H1 (cell line): ENCODE measurements around the gene TRAPPC11. TPM values are rescaled to one million over a fixed set of nuclear protein-coding genes. Genes with fewer than 3 reads are reported as not detected.

Experiments
- CTCF ChIA-PET: fragments of 300-600 bp; sonication (Branson Sonifier 250); formaldehyde crosslinking; loops from one replicate; lab custom pipeline; 2021; ENCODE audit not compliant: partially characterized antibody; lab: Charles Lee
- POLR2A ChIA-PET: fragments of 300-600 bp; sonication (Branson Sonifier 250); formaldehyde crosslinking; loops from one replicate; lab custom pipeline; 2021; ENCODE audit warnings: inconsistent platforms; ENCODE audit not compliant: partially characterized antibody; lab: Charles Lee
- DNase-seq, 2 experiments: peaks; one replicate each; pipeline versions ENCODE4 v3.0.0 to v3.0.0-alpha.2; 2010 to 2022; ENCODE audit warnings: low spot score in 2 of 2, low read depth in 1 of 2, mixed read lengths in 1 of 2
- FAIRE-seq: peaks from 2 replicates; lab custom pipeline; 2011; peaks lifted over from hg19 to GRCh38; lab: Jason Lieb, UNC
- H2AFZ ChIP-seq: 2 replicates; pipeline ENCODE4 v1.8.1; 2012; ENCODE audit warnings: low read length, inconsistent platforms
- H2AK5ac ChIP-seq: 2 replicates; pipeline ENCODE4 v1.6.1; 2013; ENCODE audit warnings: low read depth, low read length
- H2BK120ac ChIP-seq: replicated peaks from 2 replicates; pipeline ENCODE3; 2013; ENCODE audit warnings: low read depth, low read length, inconsistent platforms
- H2BK12ac ChIP-seq: 2 replicates; pipeline ENCODE4 v1.6.1; 2013; ENCODE audit warnings: low read depth, low read length
- H2BK15ac ChIP-seq: 2 replicates; pipeline ENCODE4 v1.6.1; 2013; ENCODE audit warnings: low read length
- H2BK20ac ChIP-seq: 2 replicates; pipeline ENCODE4 v1.6.1; 2013; ENCODE audit warnings: low read length
- H2BK5ac ChIP-seq: 2 replicates; pipeline ENCODE4 v1.6.1; 2013; ENCODE audit warnings: low read depth, low read length
- H3K14ac ChIP-seq: 2 replicates; pipeline ENCODE4 v1.6.1; 2013; ENCODE audit warnings: inconsistent platforms; ENCODE audit not compliant: insufficient read length
- H3K18ac ChIP-seq: 2 replicates; pipeline ENCODE4 v1.6.1; 2013; ENCODE audit warnings: low read length; ENCODE audit errors: extremely low read depth
- H3K23ac ChIP-seq: 2 replicates; pipeline ENCODE4 v1.6.1; 2013; ENCODE audit warnings: inconsistent platforms; ENCODE audit not compliant: insufficient read length
- H3K23me2 ChIP-seq: 2 replicates; pipeline ENCODE4 v1.6.1; 2013; ENCODE audit warnings: low read depth, low read length
- H3K27ac ChIP-seq: 2 replicates; pipeline ENCODE4 v1.6.1; 2011; ENCODE audit warnings: low read depth, low read length, inconsistent platforms
- H3K27me3 ChIP-seq, 4 experiments: replicated peaks in 1 of 4; 1 replicate in 1 of 4; 2 replicates in 3 of 4; pipeline versions ENCODE4 v1.6.1 to v1.8.1; 2011 to 2013; ENCODE audit warnings: low read length in 3 of 4, mild to moderate bottlenecking in 3 of 4, inconsistent platforms in 2 of 4, mixed read lengths in 2 of 4, moderate library complexity in 1 of 4; ENCODE audit not compliant: control insufficient read depth in 3 of 4, insufficient read depth in 3 of 4; ENCODE audit errors: extremely low read depth in 1 of 4
- H3K36me3 ChIP-seq, 4 experiments: 2 replicates each; pipeline versions ENCODE4 v1.6.1 to v1.8.1; 2011 to 2013; ENCODE audit warnings: mild to moderate bottlenecking in 4 of 4, low read length in 3 of 4, moderate library complexity in 2 of 4, control low read depth in 1 of 4, inconsistent platforms in 1 of 4; ENCODE audit not compliant: insufficient read depth in 4 of 4, control insufficient read depth in 2 of 4
- H3K4ac ChIP-seq: replicated peaks from 2 replicates; pipeline ENCODE3; 2013; ENCODE audit warnings: low read length, low read depth, mixed read lengths, inconsistent platforms; ENCODE audit not compliant: insufficient read length
- H3K4me1 ChIP-seq, 4 experiments: replicated peaks in 1 of 4; 1 replicate in 1 of 4; 2 replicates in 3 of 4; pipeline versions ENCODE4 v1.6.1 to v1.8.1; 2011 to 2013; ENCODE audit warnings: low read length in 3 of 4, inconsistent platforms in 2 of 4, mixed read lengths in 1 of 4; ENCODE audit not compliant: insufficient read depth in 4 of 4, control insufficient read depth in 3 of 4
- H3K4me2 ChIP-seq, 2 experiments: 2 replicates each; pipeline versions ENCODE4 v1.6.1 to v1.8.1; 2011 to 2013; ENCODE audit warnings: low read depth in 2 of 2, low read length in 2 of 2, control low read depth in 1 of 2, inconsistent platforms in 1 of 2, mild to moderate bottlenecking in 1 of 2; ENCODE audit not compliant: insufficient read depth in 1 of 2
- H3K4me3 ChIP-seq, 4 experiments: fragments of 200-600, 300-600 bp in 1 of 4; sonication (generic), shearing (Covaris generic), sonication (Bioruptor Twin) in 1 of 4; 2 replicates each; pipeline versions ENCODE4 v1.5.1 to v1.8.1; 2011 to 2016; ENCODE audit warnings: low read length in 4 of 4, low read depth in 3 of 4, control low read depth in 2 of 4, inconsistent platforms in 2 of 4, mild to moderate bottlenecking in 2 of 4, mixed read lengths in 1 of 4, moderate library complexity in 1 of 4; ENCODE audit not compliant: insufficient read depth in 2 of 4; ENCODE audit errors: extremely low read depth in 1 of 4
- H3K56ac ChIP-seq: replicated peaks from 2 replicates; pipeline ENCODE3; 2013; ENCODE audit warnings: low read depth, mild to moderate bottlenecking, mixed read lengths, low read length, inconsistent platforms; ENCODE audit not compliant: insufficient read length
- H3K79me1 ChIP-seq: 2 replicates; pipeline ENCODE4 v1.6.1; 2013; ENCODE audit warnings: low read depth, low read length, control low read depth
- H3K79me2 ChIP-seq, 2 experiments: 2 replicates each; pipeline versions ENCODE4 v1.6.1 to v1.8.1; 2012 to 2013; ENCODE audit warnings: low read length in 2 of 2, mild to moderate bottlenecking in 2 of 2, inconsistent platforms in 1 of 2; ENCODE audit not compliant: insufficient read depth in 2 of 2, control insufficient read depth in 1 of 2
- H3K9ac ChIP-seq, 4 experiments: replicated peaks in 1 of 4; 1 replicate in 1 of 4; 2 replicates in 3 of 4; pipeline versions ENCODE4 v1.6.1 to v1.8.1; 2011 to 2013; ENCODE audit warnings: low read depth in 3 of 4, low read length in 3 of 4, control low read depth in 2 of 4, mild to moderate bottlenecking in 2 of 4, moderate library complexity in 2 of 4, inconsistent platforms in 1 of 4; ENCODE audit errors: extremely low read depth in 1 of 4
- H3K9me3 ChIP-seq, 2 experiments: 2 replicates each; pipeline versions ENCODE4 v1.6.1 to v1.8.1; 2012 to 2013; ENCODE audit warnings: mild to moderate bottlenecking in 2 of 2, moderate library complexity in 2 of 2, control low read depth in 1 of 2, inconsistent platforms in 1 of 2, low read depth in 1 of 2, low read length in 1 of 2, mixed read lengths in 1 of 2; ENCODE audit not compliant: insufficient read depth in 2 of 2
- H4K20me1 ChIP-seq, 2 experiments: replicated peaks in 1 of 2; 2 replicates each; pipeline versions ENCODE3 to v1.8.1; 2011 to 2013; ENCODE audit warnings: inconsistent platforms in 2 of 2, low read length in 2 of 2, mild to moderate bottlenecking in 1 of 2; ENCODE audit not compliant: insufficient read depth in 2 of 2, control insufficient read depth in 1 of 2
- H4K5ac ChIP-seq: 2 replicates; pipeline ENCODE4 v1.6.1; 2013; ENCODE audit warnings: low read length, low read depth, mixed read lengths, inconsistent platforms; ENCODE audit not compliant: insufficient read length
- H4K8ac ChIP-seq: 2 replicates; pipeline ENCODE4 v1.8.0; 2013; ENCODE audit warnings: mild to moderate bottlenecking, moderate library complexity, low read length, inconsistent platforms; ENCODE audit not compliant: insufficient read depth; ENCODE audit errors: extremely low read depth
- H4K91ac ChIP-seq: replicated peaks from 2 replicates; pipeline ENCODE3; 2013; ENCODE audit warnings: low read length, mixed read lengths, inconsistent platforms; ENCODE audit not compliant: insufficient read length
- ASH2L ChIP-seq: fragments of 200-600, 300-600 bp; sonication (generic); IDR thresholded peaks from one replicate; pipeline ENCODE4 v1.7.1; 2017; ENCODE audit warnings: low read length
- CHD2 ChIP-seq: IDR thresholded peaks from 2 replicates; pipeline ENCODE4 v1.6.1; 2012; ENCODE audit warnings: low read length, improper control_type of control experiment
- NRF1 ChIP-seq: IDR thresholded peaks from 2 replicates; pipeline ENCODE4 v1.6.1; 2011; ENCODE audit warnings: mild to moderate bottlenecking, low read depth, low read length, improper control_type of control experiment
- POLR2AphosphoS5 ChIP-seq: IDR thresholded peaks from 2 replicates; pipeline ENCODE4 v1.6.1; 2011; ENCODE audit warnings: low read depth, low read length
- RBBP5 ChIP-seq: IDR thresholded peaks from 2 replicates; pipeline ENCODE4 v1.7.1; 2012; ENCODE audit warnings: low read depth, mild to moderate bottlenecking, inconsistent platforms, low read length, moderate library complexity, borderline replicate concordance
- SIRT6 ChIP-seq: IDR thresholded peaks from one replicate; pipeline ENCODE4 v1.7.1; 2012; ENCODE audit warnings: low read length, inconsistent platforms
- SRF ChIP-seq: IDR thresholded peaks from 2 replicates; pipeline ENCODE4 v1.6.1; 2011; ENCODE audit warnings: mild to moderate bottlenecking, low read depth, low read length, moderate library complexity
- WGBS, 2 experiments: shearing (Covaris generic) in 1 of 2; methylation state at CpG; one replicate each; pipeline versions ENCODE4 v1.1.6 to v1.1.7; 2013 to 2015; ENCODE audit warnings: low lambda C conversion rate in 2 of 2, mixed read lengths in 2 of 2, inconsistent platforms in 1 of 2, low coverage in 1 of 2, missing lambda C conversion rate in 1 of 2; ENCODE audit not compliant: insufficient replicate concordance in 2 of 2, insufficient coverage in 1 of 2, insufficient read length in 1 of 2; ENCODE audit errors: extremely low coverage in 1 of 2, missing lambda C conversion rate in 1 of 2; 5-methylcytosine and 5-hydroxymethylcytosine counted together
- polyA plus RNA-seq, 7 experiments: library from polyadenylated mRNA; depleted of rRNA in 3 of 7; stranded (reverse) in 5 of 7; unstranded in 2 of 7; fragments of >200 nt in 5 of 7; fragments of 200-250 nt in 2 of 7; gene quantifications; 1 replicate in 5 of 7; 2 replicates in 1 of 7; 4 replicates in 1 of 7; pipeline versions ENCODE4 v1.2.1 to v1.2.3, GENCODE V29; 2011 to 2013; ENCODE audit warnings: missing spikeins in 2 of 7, mixed read lengths in 2 of 7
- total RNA-seq: library from RNA; stranded (reverse); fragmentation: NEBNext Ultra II Directional; extraction: Animal tissue kit (Norgen Biotek cat#: 25700); gene quantifications from 2 replicates; pipeline ENCODE4 v1.2.1, GENCODE V29; 2021
- TF ChIP-seq, protein P1 (sequence below): IDR thresholded peaks from 2 replicates; pipeline ENCODE4 v1.6.1; 2012; ENCODE audit warnings: inconsistent platforms
- TF ChIP-seq, protein P2 (sequence below): IDR thresholded peaks from 2 replicates; pipeline ENCODE4 v1.6.1; 2011; ENCODE audit warnings: low read depth, mild to moderate bottlenecking, low read length; ENCODE audit not compliant: insufficient read depth
- TF ChIP-seq, protein P3 (sequence below), 3 experiments: IDR thresholded peaks; 1 replicate in 2 of 3; 2 replicates in 1 of 3; pipeline versions ENCODE4 v1.5.1 to v1.6.1; 2011; ENCODE audit warnings: low read length in 3 of 3, mild to moderate bottlenecking in 3 of 3, inconsistent platforms in 2 of 3, low read depth in 1 of 3, moderate library complexity in 1 of 3; ENCODE audit not compliant: insufficient read depth in 1 of 3; ENCODE audit errors: control extremely low read depth in 1 of 3

Gene TRAPPC11
- total and polyA plus RNA-seq, 2 of the 8 experiments (the other 6 are each of a cell fraction or from before 2014, with no cell fraction given) = 19.2 to 25.9 TPM

DNA sequence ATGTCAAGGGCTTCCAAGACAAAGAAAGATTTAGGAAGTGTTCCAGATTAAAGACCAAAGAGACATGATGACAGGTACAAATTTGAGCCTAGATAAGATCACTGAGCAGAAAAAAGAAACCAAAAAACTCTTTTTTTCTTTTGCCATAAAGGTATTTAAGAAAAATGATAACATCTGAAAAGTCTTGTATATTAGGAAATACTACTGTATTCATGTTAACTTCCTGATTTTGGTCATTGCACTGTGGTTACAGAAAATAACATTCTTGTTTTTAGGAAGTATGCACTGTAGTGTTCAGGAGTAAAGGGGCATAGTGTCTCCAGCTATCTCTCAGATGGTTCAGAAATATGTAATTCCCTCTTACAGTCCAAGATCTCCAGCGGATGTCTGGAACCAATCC lies 37.2 kb upstream of the TRAPPC11 start:
- Histone ChIP-seq H3K27ac (no peak overlapping the region), H3K4me1 (no peaks in the 10 kb centered on the region), H3K9ac (no peak overlapping the region), H2AFZ (no peak overlapping the region), H3K56ac (no peak overlapping the region), H2BK5ac (no peak overlapping the region), H4K8ac (no peak overlapping the region), H3K23ac (no peak overlapping the region), H4K20me1 (no peaks in the 10 kb centered on the region), H3K79me2 (no peaks in the 10 kb centered on the region), H3K18ac (no peak overlapping the region), H3K4me3 (no peak overlapping the region), H2BK12ac (no peak overlapping the region), H3K36me3 (no peaks in the 10 kb centered on the region), H3K9me3 (no peaks in the 10 kb centered on the region), H3K14ac (no peak overlapping the region), H3K23me2 (no peaks in the 10 kb centered on the region), H2AK5ac (no peak overlapping the region), H3K79me1 (no peaks in the 10 kb centered on the region), H3K27me3 (no peaks in the 10 kb centered on the region), H2BK120ac (no peak overlapping the region), H2BK15ac (no peak overlapping the region), H4K91ac (no peak overlapping the region), H3K4ac (no peak overlapping the region), H2BK20ac (no peak overlapping the region), H3K4me2 (no peak overlapping the region), H4K5ac (no peak overlapping the region)
- ChIA-PET CTCF (no interaction called here), POLR2A (no interaction called here)
- DNase-seq = no peak
- TF ChIP-seq CHD2 (no peak), RBBP5 (no peak), SRF (no peak), NRF1 (no peak), POLR2AphosphoS5 (no peak), ASH2L (no peak), SIRT6 (no peak)
- TF ChIP-seq, protein P1, sequence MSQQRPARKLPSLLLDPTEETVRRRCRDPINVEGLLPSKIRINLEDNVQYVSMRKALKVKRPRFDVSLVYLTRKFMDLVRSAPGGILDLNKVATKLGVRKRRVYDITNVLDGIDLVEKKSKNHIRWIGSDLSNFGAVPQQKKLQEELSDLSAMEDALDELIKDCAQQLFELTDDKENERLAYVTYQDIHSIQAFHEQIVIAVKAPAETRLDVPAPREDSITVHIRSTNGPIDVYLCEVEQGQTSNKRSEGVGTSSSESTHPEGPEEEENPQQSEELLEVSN = no peak
- TF ChIP-seq, protein P2, sequence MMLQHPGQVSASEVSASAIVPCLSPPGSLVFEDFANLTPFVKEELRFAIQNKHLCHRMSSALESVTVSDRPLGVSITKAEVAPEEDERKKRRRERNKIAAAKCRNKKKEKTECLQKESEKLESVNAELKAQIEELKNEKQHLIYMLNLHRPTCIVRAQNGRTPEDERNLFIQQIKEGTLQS = no peak
- TF ChIP-seq, protein P3, sequence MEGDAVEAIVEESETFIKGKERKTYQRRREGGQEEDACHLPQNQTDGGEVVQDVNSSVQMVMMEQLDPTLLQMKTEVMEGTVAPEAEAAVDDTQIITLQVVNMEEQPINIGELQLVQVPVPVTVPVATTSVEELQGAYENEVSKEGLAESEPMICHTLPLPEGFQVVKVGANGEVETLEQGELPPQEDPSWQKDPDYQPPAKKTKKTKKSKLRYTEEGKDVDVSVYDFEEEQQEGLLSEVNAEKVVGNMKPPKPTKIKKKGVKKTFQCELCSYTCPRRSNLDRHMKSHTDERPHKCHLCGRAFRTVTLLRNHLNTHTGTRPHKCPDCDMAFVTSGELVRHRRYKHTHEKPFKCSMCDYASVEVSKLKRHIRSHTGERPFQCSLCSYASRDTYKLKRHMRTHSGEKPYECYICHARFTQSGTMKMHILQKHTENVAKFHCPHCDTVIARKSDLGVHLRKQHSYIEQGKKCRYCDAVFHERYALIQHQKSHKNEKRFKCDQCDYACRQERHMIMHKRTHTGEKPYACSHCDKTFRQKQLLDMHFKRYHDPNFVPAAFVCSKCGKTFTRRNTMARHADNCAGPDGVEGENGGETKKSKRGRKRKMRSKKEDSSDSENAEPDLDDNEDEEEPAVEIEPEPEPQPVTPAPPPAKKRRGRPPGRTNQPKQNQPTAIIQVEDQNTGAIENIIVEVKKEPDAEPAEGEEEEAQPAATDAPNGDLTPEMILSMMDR (IDR thresholded peaks at IDR 0.05; ENCODE audit: control extremely low read depth in 1 of 3, insufficient read depth in 1 of 3, low read depth in 1 of 3, low read length in 3 of 3) = no peak
- no peak for FAIRE-seq
- WGBS, 2 experiments = 91% methylated on average over 1 of the region's 1 CpG; no CpG with 5 or more reads in 1 of the 2 experiments
